GM12878 (cell line): Measurements from ENCODE around the gene CAMK2D. TPM values are rescaled to one million over a fixed set of nuclear protein-coding genes. Genes with fewer than 3 reads are reported as not detected.

Source experiments
- ATAC-seq: fragments of 200-7000 bp; cut with Tn5 transposase; 3 replicates; pipeline ENCODE4 v1.9.1; 2020; ENCODE audit warnings: mild to moderate bottlenecking, moderate library complexity
- BruUV-seq: library from RNA; stranded (reverse); fragments of 400-500 nt; replicated peaks from 2 replicates; lab custom pipeline; 2021; lab: Mats Ljungman, UMichigan
- CTCF ChIA-PET: fragments of 300-600 bp; sonication (Branson Sonifier 250); formaldehyde crosslinking; extraction: SDS; loops from one replicate; lab custom pipeline; 2021; ENCODE audit warnings: inconsistent platforms; lab: Yijun Ruan, JAX
- POLR2A ChIA-PET: fragments of 350-600 bp; formaldehyde crosslinking; extraction: SDS; loops from one replicate; lab custom pipeline; 2021; ENCODE audit warnings: inconsistent platforms; lab: Charles Lee
- RAD21 ChIA-PET: fragments of 300-600 bp; sonication (Branson Sonifier 250); formaldehyde crosslinking; loops from one replicate; lab custom pipeline; 2023; ENCODE audit warnings: antibody characterized with exemption; ENCODE audit not compliant: unreplicated experiment; lab: Charles Lee
- SMC1A ChIA-PET: fragments of 300-600 bp; sonication (Branson Sonifier 250); formaldehyde crosslinking; loops from one replicate; lab custom pipeline; 2023; ENCODE audit not compliant: unreplicated experiment, uncharacterized antibody; lab: Charles Lee
- DNase-seq: peaks from one replicate; pipeline ENCODE4 v3.0.0-alpha.2; 2011; ENCODE audit warnings: low read depth, low spot score
- FAIRE-seq: peaks from 3 replicates; lab custom pipeline; 2011; peaks lifted over from hg19 to GRCh38; lab: Jason Lieb, UNC
- H2AFZ ChIP-seq: 2 replicates; pipeline ENCODE4 v1.6.0; 2011; ENCODE audit warnings: low read depth, low read length, control low read depth; ENCODE audit not compliant: control insufficient read depth
- H3K27ac ChIP-seq: 2 replicates; pipeline ENCODE4 v1.5.1; 2011; ENCODE audit warnings: control low read depth; ENCODE audit not compliant: control insufficient read depth, insufficient read depth
- H3K27me3 ChIP-seq, 2 experiments: replicated peaks in 1 of 2; 2 replicates each; pipeline versions ENCODE4 v1.6.0 to v1.6.1; 2011; ENCODE audit warnings: low read length in 1 of 2; ENCODE audit not compliant: control insufficient read depth in 2 of 2, insufficient read depth in 2 of 2
- H3K36me3 ChIP-seq, 2 experiments: 2 replicates each; pipeline ENCODE4 v1.5.1; 2011; ENCODE audit warnings: low read length in 1 of 2; ENCODE audit not compliant: control insufficient read depth in 2 of 2, insufficient read depth in 2 of 2
- H3K4me1 ChIP-seq: 2 replicates; pipeline ENCODE4 v1.6.1; 2011; ENCODE audit warnings: mild to moderate bottlenecking, low read length, moderate library complexity, mixed read lengths; ENCODE audit not compliant: control insufficient read depth, insufficient read depth
- H3K4me2 ChIP-seq: 2 replicates; pipeline ENCODE4 v1.6.0; 2011; ENCODE audit warnings: control low read depth; ENCODE audit not compliant: control insufficient read depth, insufficient read depth
- H3K4me3 ChIP-seq: fragments of 200-600 bp; sonication (generic); 2 replicates; pipeline ENCODE4 v1.5.1; 2016
- H3K79me2 ChIP-seq: 2 replicates; pipeline ENCODE4 v1.6.0; 2011; ENCODE audit warnings: low read length; ENCODE audit not compliant: control insufficient read depth, insufficient read depth
- H3K9ac ChIP-seq: 2 replicates; pipeline ENCODE4 v1.8.0; 2011; ENCODE audit warnings: low read length, control low read depth, mixed read lengths; ENCODE audit not compliant: control insufficient read depth, insufficient read depth
- H3K9me3 ChIP-seq: replicated peaks from 3 replicates; pipeline ENCODE4 v1.5.1; 2011; ENCODE audit warnings: mild to moderate bottlenecking, low read length; ENCODE audit not compliant: control insufficient read depth, insufficient read depth
- H4K20me1 ChIP-seq: 2 replicates; pipeline ENCODE4 v1.6.0; 2011; ENCODE audit not compliant: control insufficient read depth, insufficient read depth
- RUNX3 ChIP-seq: IDR thresholded peaks from 2 replicates; pipeline ENCODE4 v1.6.1; 2012; ENCODE audit warnings: low read length, inconsistent platforms
- WGBS: methylation state at CpG from one replicate; pipeline ENCODE4 v1.1.6; 2016; ENCODE audit warnings: low lambda C conversion rate; ENCODE audit not compliant: insufficient replicate concordance, insufficient coverage; ENCODE audit errors: missing lambda C conversion rate; 5-methylcytosine and 5-hydroxymethylcytosine counted together
- in situ Hi-C: fragments of 300-500 bp; cut with MboI; formaldehyde crosslinking; loops from 9 replicates; pipeline ENCODE4 v1.14.3; 2018; ENCODE audit warnings: mixed read lengths
- intact Hi-C: fragments of 100-400 bp; cut with micrococcal nuclease; formaldehyde crosslinking; loops from one replicate; pipeline ENCODE4 v1.14.2; 2022; ENCODE audit not compliant: unreplicated experiment
- polyA plus RNA-seq, 11 experiments: library from polyadenylated mRNA; depleted of rRNA in 4 of 11; unstranded in 6 of 11; stranded (reverse) in 5 of 11; fragments of >200 nt; fragmentation: Nextera tagmentation in 4 of 11; fragmentation: Illumina TruSeq in 1 of 11; extraction: Ambion mirVana in 4 of 11; extraction: Trizol in 1 of 11; gene quantifications; 1 replicate in 1 of 11; 2 replicates in 10 of 11; pipeline versions ENCODE4 v1.2.1 to v1.2.3, GENCODE V29; 2011 to 2016; ENCODE audit warnings: inconsistent platforms in 2 of 11, missing spikeins in 2 of 11, low read depth in 1 of 11
- total RNA-seq, 4 experiments: library from RNA; depleted of rRNA in 3 of 4; stranded (reverse); fragments of >200 nt in 3 of 4; fragmentation: Illumina TruSeq in 1 of 4; extraction: Trizol in 1 of 4; gene quantifications; 2 replicates each; pipeline versions ENCODE4 v1.2.1 to v1.2.3, GENCODE V29; 2013 to 2021
- TF ChIP-seq, protein P1 (sequence below): fragments of 450-650 bp; IDR thresholded peaks from 2 replicates; pipeline ENCODE4 v1.6.1; 2017; ENCODE audit warnings: antibody characterized with exemption, mild to moderate bottlenecking, moderate library complexity

The CAMK2D gene
- total and polyA plus RNA-seq, 10 of the 15 experiments (the other 5 are each of a cell fraction or from before 2014, with no cell fraction given): 6.9 to 88.5 (median 12.9) TPM

DNA sequence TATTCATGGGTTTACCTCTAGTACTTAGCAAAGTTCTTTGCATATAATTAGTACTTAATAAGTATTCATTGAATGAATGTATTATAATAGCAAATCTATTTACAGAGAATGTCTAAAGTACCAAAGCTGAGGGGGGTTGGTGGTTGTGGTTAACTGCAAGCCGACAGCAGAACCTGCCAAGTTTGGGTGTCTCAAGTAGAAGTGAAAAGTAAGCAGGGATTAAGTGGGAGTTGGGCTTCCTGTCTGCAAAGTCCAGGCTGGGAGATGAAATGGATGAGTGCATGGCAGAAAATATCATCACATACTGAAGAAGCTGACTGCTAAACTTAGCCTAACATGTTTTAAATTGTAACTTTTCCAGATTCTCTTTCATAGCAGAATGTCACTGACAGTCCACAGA is 169.6 kb downstream of the CAMK2D start:
- Histone ChIP-seq H4K20me1 (no peaks in the 10 kb centered on the region), H3K36me3 (peaks cover 2 to 3% of the 10 kb centered on the region in 2 experiments; a peak in 1 of 4 replicates), H3K9ac (no peak overlapping the region), H3K27ac (no peak overlapping the region), H3K79me2 (no peaks in the 10 kb centered on the region), H2AFZ (no peak overlapping the region)
- intact Hi-C loops: no loop called here
- WGBS: 96% methylated on average over 1 of the region's 1 CpG
- FAIRE-seq (no peak), ATAC-seq (no peak)
- BruUV-seq: no TSS peak
- CTCF ChIA-PET: interaction anchor here (1.0 to 3.2 kb wide), 10 partner anchors 11 to 131 kb away, joined by 3 to 9 read pairs (median 4); no protein-coding TSS in a partner anchor
- RAD21 ChIA-PET: interaction anchor here (0.9 to 4.7 kb wide), 8 partner anchors 10 to 167 kb away, joined by 3 to 41 read pairs (median 4); no protein-coding TSS in a partner anchor
- TF ChIP-seq, protein P1, sequence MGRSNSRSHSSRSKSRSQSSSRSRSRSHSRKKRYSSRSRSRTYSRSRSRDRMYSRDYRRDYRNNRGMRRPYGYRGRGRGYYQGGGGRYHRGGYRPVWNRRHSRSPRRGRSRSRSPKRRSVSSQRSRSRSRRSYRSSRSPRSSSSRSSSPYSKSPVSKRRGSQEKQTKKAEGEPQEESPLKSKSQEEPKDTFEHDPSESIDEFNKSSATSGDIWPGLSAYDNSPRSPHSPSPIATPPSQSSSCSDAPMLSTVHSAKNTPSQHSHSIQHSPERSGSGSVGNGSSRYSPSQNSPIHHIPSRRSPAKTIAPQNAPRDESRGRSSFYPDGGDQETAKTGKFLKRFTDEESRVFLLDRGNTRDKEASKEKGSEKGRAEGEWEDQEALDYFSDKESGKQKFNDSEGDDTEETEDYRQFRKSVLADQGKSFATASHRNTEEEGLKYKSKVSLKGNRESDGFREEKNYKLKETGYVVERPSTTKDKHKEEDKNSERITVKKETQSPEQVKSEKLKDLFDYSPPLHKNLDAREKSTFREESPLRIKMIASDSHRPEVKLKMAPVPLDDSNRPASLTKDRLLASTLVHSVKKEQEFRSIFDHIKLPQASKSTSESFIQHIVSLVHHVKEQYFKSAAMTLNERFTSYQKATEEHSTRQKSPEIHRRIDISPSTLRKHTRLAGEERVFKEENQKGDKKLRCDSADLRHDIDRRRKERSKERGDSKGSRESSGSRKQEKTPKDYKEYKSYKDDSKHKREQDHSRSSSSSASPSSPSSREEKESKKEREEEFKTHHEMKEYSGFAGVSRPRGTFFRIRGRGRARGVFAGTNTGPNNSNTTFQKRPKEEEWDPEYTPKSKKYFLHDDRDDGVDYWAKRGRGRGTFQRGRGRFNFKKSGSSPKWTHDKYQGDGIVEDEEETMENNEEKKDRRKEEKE: no peak
- 0 out of 2 replicates have a peak, but pooled peaks have one; percentile 14 for TF ChIP-seq RUNX3
- TF ChIP-seq, all 136 proteins: peak for 1
- in situ Hi-C loops: no loop called here
- peaks cover 10% of the 10 kb centered on the region; the same call in 1 of the 2 replicates for H3K4me1 ChIP-seq
- no peak for DNase-seq
- H3K27me3 ChIP-seq: no peaks in the 10 kb centered on the region
- POLR2A ChIA-PET: interaction anchor here (0.6 to 2.2 kb wide), 7 partner anchors 8 to 40 kb away, joined by 3 to 9 read pairs (median 3); no protein-coding TSS in a partner anchor
- no peak overlapping the region for H3K4me3 ChIP-seq
- SMC1A ChIA-PET: interaction anchor here (0.6 to 7.3 kb wide), 22 partner anchors 7 to 167 kb away, joined by 3 to 64 read pairs (median 4); no protein-coding TSS in a partner anchor
- no peak overlapping the region for H3K4me2 ChIP-seq
- H3K9me3 ChIP-seq: no peaks in the 10 kb centered on the region; the same call in 2 of the 3 replicates
